Prostate gland (tissue), 2 donors: ENCODE measurements around the gene SMIM31.

Experiments
- POLR2A ChIP-seq: fragments of 450-650 bp; IDR thresholded peaks from one replicate; pipeline ENCODE4 v1.6.1; 2016; ENCODE audit warnings: antibody characterized with exemption, mild to moderate bottlenecking
- TF ChIP-seq, protein P1 (sequence below), 4 experiments: fragments of 200-600 bp in 2 of 4; fragments of 450-650 bp in 2 of 4; sonication (generic) in 2 of 4; IDR thresholded peaks; 1 replicate in 3 of 4; 2 replicates in 1 of 4; pipeline ENCODE4 v1.5.1; 2016 to 2019; ENCODE audit warnings: antibody characterized with exemption in 4 of 4, mild to moderate bottlenecking in 2 of 4, moderate library complexity in 2 of 4

DNA sequence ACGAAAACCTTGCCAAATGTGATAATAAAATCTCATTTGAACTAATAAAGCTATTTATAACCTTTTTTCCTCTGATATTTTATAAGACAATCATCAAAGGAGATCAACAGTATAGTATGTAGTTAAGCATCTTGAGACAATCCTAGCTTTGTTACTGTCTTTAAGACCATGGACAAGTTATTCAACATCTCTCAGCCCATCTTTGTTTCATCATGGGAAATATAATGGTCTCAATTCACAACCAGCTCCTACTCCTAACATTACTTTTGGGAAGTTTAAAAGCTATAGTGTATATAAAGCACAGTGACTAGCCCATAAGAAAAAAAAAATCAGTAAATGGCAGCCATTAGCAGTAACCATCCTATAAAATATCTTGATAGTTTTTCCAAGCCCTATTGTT lies 65.4 kb downstream of the SMIM31 start:
- TF ChIP-seq POLR2A = no peak
- TF ChIP-seq, protein P1, sequence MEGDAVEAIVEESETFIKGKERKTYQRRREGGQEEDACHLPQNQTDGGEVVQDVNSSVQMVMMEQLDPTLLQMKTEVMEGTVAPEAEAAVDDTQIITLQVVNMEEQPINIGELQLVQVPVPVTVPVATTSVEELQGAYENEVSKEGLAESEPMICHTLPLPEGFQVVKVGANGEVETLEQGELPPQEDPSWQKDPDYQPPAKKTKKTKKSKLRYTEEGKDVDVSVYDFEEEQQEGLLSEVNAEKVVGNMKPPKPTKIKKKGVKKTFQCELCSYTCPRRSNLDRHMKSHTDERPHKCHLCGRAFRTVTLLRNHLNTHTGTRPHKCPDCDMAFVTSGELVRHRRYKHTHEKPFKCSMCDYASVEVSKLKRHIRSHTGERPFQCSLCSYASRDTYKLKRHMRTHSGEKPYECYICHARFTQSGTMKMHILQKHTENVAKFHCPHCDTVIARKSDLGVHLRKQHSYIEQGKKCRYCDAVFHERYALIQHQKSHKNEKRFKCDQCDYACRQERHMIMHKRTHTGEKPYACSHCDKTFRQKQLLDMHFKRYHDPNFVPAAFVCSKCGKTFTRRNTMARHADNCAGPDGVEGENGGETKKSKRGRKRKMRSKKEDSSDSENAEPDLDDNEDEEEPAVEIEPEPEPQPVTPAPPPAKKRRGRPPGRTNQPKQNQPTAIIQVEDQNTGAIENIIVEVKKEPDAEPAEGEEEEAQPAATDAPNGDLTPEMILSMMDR (IDR thresholded peaks at IDR 0.05) = no peak
